ENCODE data around the gene HSH2D. TPM values are rescaled to one million over a fixed set of nuclear protein-coding genes. Genes with fewer than 3 reads are reported as not detected.

The HSH2D gene
- total RNA-seq, 2 donors from 2014 or later = 23.9 to 49.8 TPM

Other genes starting within 250 kb of the HSH2D start
- gene CYP4F2, start 245.6 kb upstream of the HSH2D start, total RNA-seq = under 1 TPM in 1 of 2 donors, not detected in 1; 0.43 TPM
- gene CYP4F11, start 209.2 kb upstream of the HSH2D start, total RNA-seq = not detected
- gene OR10H4, start 194.7 kb upstream of the HSH2D start, total RNA-seq = not detected
- 100 to 1,000 TPM; 405 to 411 TPM for gene TPM4, start 67.2 kb upstream of the HSH2D start, total RNA-seq
- 100 to 1,000 TPM; 125 to 155 TPM for gene RAB8A, start 31.8 kb upstream of the HSH2D start, total RNA-seq
- gene CIB3, start 29.8 kb downstream of the HSH2D start, total RNA-seq = 1 to 10 TPM in 1 of 2 donors, not detected in 1; 1.0 TPM
- 10 to 100 TPM; 49.9 to 53.2 TPM for gene FAM32A, start 41.7 kb downstream of the HSH2D start, total RNA-seq
- 100 to 1,000 TPM; 105 to 139 TPM for gene AP1M1, start 54.2 kb downstream of the HSH2D start, total RNA-seq
- gene KLF2, start 181.1 kb downstream of the HSH2D start, total RNA-seq = under 1 TPM; 0.56 to 0.57 TPM

All from activated naive CD4-positive, alpha-beta T cell treated with anti-CD3 and anti-CD28 coated beads, Interleukin-2, amount 50 U/mL, for 72 hours (primary cell).